Endodermal cell (in vitro differentiated cells): ENCODE measurements around the gene ERCC3. TPM values are rescaled to one million over a fixed set of nuclear protein-coding genes. Genes with fewer than 3 reads are reported as not detected.
"Not testable (repeated sequence)": the region's sequence is repeated elsewhere in the genome, so short reads cannot be mapped to it uniquely, and the experiment has no call there.

Experiments used
- DNase-seq: peaks from one replicate; pipeline ENCODE4 v3.0.0-alpha.2; 2017
- H3K27ac ChIP-seq: 2 replicates; pipeline ENCODE4 v1.5.1; 2013; ENCODE audit warnings: mild to moderate bottlenecking, low read depth, low read length, moderate library complexity
- H3K27me3 ChIP-seq: 2 replicates; pipeline ENCODE4 v1.6.1; 2013; ENCODE audit warnings: mild to moderate bottlenecking, low read length, moderate library complexity; ENCODE audit not compliant: insufficient read depth, control insufficient read depth, poor library complexity, severe bottlenecking
- H3K36me3 ChIP-seq: 2 replicates; pipeline ENCODE4 v1.7.0; 2013; ENCODE audit warnings: mild to moderate bottlenecking, low read length, moderate library complexity; ENCODE audit not compliant: control insufficient read depth, insufficient read depth
- H3K4me1 ChIP-seq: one replicate; pipeline ENCODE4 v1.7.0; 2013; ENCODE audit warnings: low read length; ENCODE audit not compliant: control insufficient read depth, insufficient read depth
- H3K4me3 ChIP-seq: 2 replicates; pipeline ENCODE4 v1.5.1; 2013; ENCODE audit warnings: mild to moderate bottlenecking, low read length, moderate library complexity
- H3K9ac ChIP-seq: 2 replicates; pipeline ENCODE4 v1.6.1; 2013; ENCODE audit warnings: mild to moderate bottlenecking, low read length, moderate library complexity; ENCODE audit not compliant: poor library complexity, severe bottlenecking; ENCODE audit errors: extremely low read depth
- H3K9me3 ChIP-seq: 2 replicates; pipeline ENCODE4 v1.6.1; 2013; ENCODE audit warnings: mild to moderate bottlenecking, low read length, moderate library complexity; ENCODE audit not compliant: control insufficient read depth
- H3K27ac Mint-ChIP-seq: 2 replicates; pipeline ENCODE4 v1.8.0; 2020; ENCODE audit warnings: mixed read lengths
- H3K27me3 Mint-ChIP-seq: 2 replicates; pipeline ENCODE4 v1.8.0; 2021; ENCODE audit warnings: mild to moderate bottlenecking, mixed read lengths; ENCODE audit not compliant: insufficient read depth
- H3K36me3 Mint-ChIP-seq: 2 replicates; pipeline ENCODE4 v1.8.0; 2020; ENCODE audit warnings: low read depth, mixed read lengths
- H3K4me1 Mint-ChIP-seq: 2 replicates; pipeline ENCODE4 v1.8.0; 2020; ENCODE audit warnings: mixed read lengths
- H3K4me3 Mint-ChIP-seq: 2 replicates; pipeline ENCODE4 v1.8.0; 2020; ENCODE audit warnings: mild to moderate bottlenecking, moderate library complexity, mixed read lengths
- H3K9me3 Mint-ChIP-seq: 2 replicates; pipeline ENCODE4 v1.8.0; 2020; ENCODE audit warnings: mild to moderate bottlenecking, mixed read lengths
- CTCF ChIP-seq: fragments of 200-600 bp; sonication (generic); conservative IDR thresholded peaks from 2 replicates; pipeline ENCODE4 v1.5.0; 2021; ENCODE audit warnings: antibody characterized with exemption, mild to moderate bottlenecking
- WGBS, 2 experiments: methylation state at CpG; one replicate each; pipeline versions ENCODE4 v1.1.5 to v1.1.7; 2013; ENCODE audit warnings: missing lambda C conversion rate in 2 of 2, mixed read lengths in 1 of 2; ENCODE audit not compliant: insufficient coverage in 1 of 2, insufficient read length in 1 of 2; 5-methylcytosine and 5-hydroxymethylcytosine counted together
- total RNA-seq, 2 donors: library from RNA; stranded (reverse); fragmentation: NEBNext Ultra II Directional in 1 of 2; extraction: Animal tissue kit (Norgen Biotek cat#: 25700) in 1 of 2; gene quantifications; 2 replicates in 1 of 2; 3 replicates in 1 of 2; pipeline ENCODE4 v1.2.1, GENCODE V29; 2021

The ERCC3 gene
- total RNA-seq, 2 donors from 2014 or later: 64.5 to 72.6 TPM

- Histone ChIP-seq H3K27ac (no peak overlapping the region), H3K36me3 (no peaks in the 10 kb centered on the region), H3K9me3 (no peaks in the 10 kb centered on the region), H3K4me3 (no peak overlapping the region), H3K4me1 (no peaks in the 10 kb centered on the region), H3K9ac (no peak overlapping the region), H3K27me3 (no peaks in the 10 kb centered on the region)
- WGBS, 2 experiments: 77 to 87% methylated on average over 7 to 10 of the region's 10 CpGs
- H3K27me3 Mint-ChIP-seq: peaks cover 1% of the 10 kb centered on the region
- H3K27ac Mint-ChIP-seq: no peak overlapping the region
- peaks cover 4% of the 10 kb centered on the region for H3K9me3 Mint-ChIP-seq
- peak; percentile 61 for DNase-seq
- TF ChIP-seq CTCF: no peak
- H3K4me3 Mint-ChIP-seq: no peak overlapping the region
- H3K36me3 Mint-ChIP-seq: no peaks in the 10 kb centered on the region
- peaks cover 22% of the 10 kb centered on the region for H3K4me1 Mint-ChIP-seq
Observed at GRCh38 chr2:127226520-127227263, 67.3 kb downstream of the ERCC3 start.

- TF ChIP-seq CTCF: no peak
- H3K4me3 ChIP-seq: no peak overlapping the region
- peaks cover 1% of the 10 kb centered on the region for H3K27me3 Mint-ChIP-seq
- H3K27me3 ChIP-seq: no peaks in the 10 kb centered on the region
- no peaks in the 10 kb centered on the region for H3K4me1 ChIP-seq
- no peaks in the 10 kb centered on the region for H3K36me3 Mint-ChIP-seq
- no peak overlapping the region for H3K27ac ChIP-seq
- H3K9me3 Mint-ChIP-seq: peaks cover 4% of the 10 kb centered on the region
- peaks cover 22% of the 10 kb centered on the region for H3K4me1 Mint-ChIP-seq
- H3K4me3 Mint-ChIP-seq: no peak overlapping the region
- H3K9ac ChIP-seq: no peak overlapping the region
- H3K27ac Mint-ChIP-seq: no peak overlapping the region
- H3K9me3 ChIP-seq: no peaks in the 10 kb centered on the region
- no peaks in the 10 kb centered on the region for H3K36me3 ChIP-seq
- no peak for DNase-seq
- WGBS, 2 experiments: 72 to 87% methylated on average over 3 to 9 of the region's 9 CpGs
Observed at GRCh38 chr2:127226132-127226519, 67.8 kb downstream of the ERCC3 start.

GRCh38 chr2:127225186-127225960 is 68.6 kb downstream of the ERCC3 start:
- Histone ChIP-seq H3K4me1 (no peaks in the 10 kb centered on the region), H3K9me3 (no peaks in the 10 kb centered on the region), H3K27ac (no peak overlapping the region), H3K27me3 (no peaks in the 10 kb centered on the region), H3K4me3 (no peak overlapping the region), H3K36me3 (no peaks in the 10 kb centered on the region), H3K9ac (no peak overlapping the region)
- whole genome bisulfite sequencing, 2 experiments: 78 to 80% methylated on average over 10 to 12 of the region's 12 CpGs
- H3K9me3 Mint-ChIP-seq: peaks cover 4% of the 10 kb centered on the region
- H3K4me3 Mint-ChIP-seq: peak overlapping the region; percentile 2
- H3K4me1 Mint-ChIP-seq: peaks cover 22% of the 10 kb centered on the region
- no peaks in the 10 kb centered on the region for H3K36me3 Mint-ChIP-seq
- no peak for TF ChIP-seq CTCF
- peaks cover 6% of the 10 kb centered on the region for H3K27me3 Mint-ChIP-seq
- DNase-seq: no peak
- peak overlapping the region; percentile 56 for H3K27ac Mint-ChIP-seq

DNA sequence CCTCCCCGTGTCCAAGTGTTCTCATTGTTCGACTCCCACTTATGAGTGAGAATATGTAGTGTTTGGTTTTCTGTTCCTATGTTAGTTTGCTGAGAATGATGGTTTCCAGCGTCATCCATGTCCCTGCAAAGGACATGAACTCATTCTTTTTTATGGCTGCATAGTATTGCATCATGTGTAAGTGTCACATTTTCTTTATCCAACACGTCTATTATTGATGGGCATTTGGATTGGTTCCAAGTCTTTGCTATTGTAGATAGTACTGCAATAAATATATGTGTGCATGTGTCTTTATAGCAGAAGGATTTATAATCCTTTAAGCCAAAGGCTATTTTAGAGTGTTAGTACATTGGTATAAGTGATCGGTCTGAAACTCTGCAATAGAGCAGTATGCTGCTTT is 69.8 kb downstream of the ERCC3 start:
- H3K27me3 ChIP-seq, H3K27me3 Mint-ChIP-seq, H3K36me3 ChIP-seq, H3K4me3 ChIP-seq, H3K9me3 Mint-ChIP-seq, H3K4me3 Mint-ChIP-seq, H3K9ac ChIP-seq, H3K9me3 ChIP-seq, H3K4me1 ChIP-seq, H3K27ac Mint-ChIP-seq, H3K27ac ChIP-seq, H3K36me3 Mint-ChIP-seq, DNase-seq: not testable (repeated sequence)
- H3K4me1 Mint-ChIP-seq: peaks cover 22% of the 10 kb centered on the region
- 95 to 100% methylated on average over 1 to 5 of the region's 5 CpGs for WGBS, 2 experiments
